PC-9 (cell line): ENCODE data around the gene ALDH3B2. TPM values are rescaled to one million over a fixed set of nuclear protein-coding genes. Genes with fewer than 3 reads are reported as not detected.

Experiments used
- BruUV-seq: library from RNA; stranded (reverse); fragments of 400-500 nt; replicated peaks from 2 replicates; lab custom pipeline; 2021; lab: Mats Ljungman, UMichigan
- CTCF ChIA-PET: fragments of 300-600 bp; sonication (Branson Sonifier 250); formaldehyde crosslinking; loops from one replicate; lab custom pipeline; 2022; ENCODE audit warnings: antibody characterized with exemption; lab: Charles Lee
- POLR2A ChIA-PET: fragments of 300-600 bp; sonication (Branson Sonifier 250); formaldehyde crosslinking; loops from one replicate; lab custom pipeline; 2022; ENCODE audit warnings: antibody characterized with exemption; ENCODE audit not compliant: unreplicated experiment; lab: Charles Lee
- DNase-seq, 2 experiments: peaks; one replicate each; pipeline versions ENCODE4 v3.0.0 to v3.0.0-alpha.2; 2015 to 2022; ENCODE audit warnings: mixed read lengths in 1 of 2
- H2AFZ ChIP-seq: fragments of 200-600 bp; sonication (generic); 2 replicates; pipeline ENCODE4 v1.8.1; 2017; ENCODE audit warnings: antibody characterized with exemption
- H3F3A ChIP-seq: fragments of 200-600 bp; sonication (generic); 2 replicates; pipeline ENCODE4 v1.8.1; 2017; ENCODE audit warnings: antibody characterized with exemption, mild to moderate bottlenecking, low read depth; ENCODE audit not compliant: insufficient read depth
- H3K27ac ChIP-seq: fragments of 200-600 bp; sonication (generic); 2 replicates; pipeline ENCODE4 v1.6.1; 2016; ENCODE audit warnings: mixed run types
- H3K27me3 ChIP-seq: fragments of 200-600 bp; sonication (generic); 2 replicates; pipeline ENCODE4 v1.6.1; 2016; ENCODE audit warnings: low read depth, mixed run types; ENCODE audit not compliant: insufficient read depth
- H3K36me3 ChIP-seq: fragments of 200-600 bp; sonication (generic); 2 replicates; pipeline ENCODE4 v1.6.1; 2016; ENCODE audit warnings: low read depth, mixed run types
- H3K4me1 ChIP-seq: fragments of 200-600 bp; sonication (generic); replicated peaks from 2 replicates; pipeline ENCODE4 v1.6.1; 2016; ENCODE audit warnings: mixed run types; ENCODE audit not compliant: insufficient read depth
- H3K4me2 ChIP-seq: fragments of 200-600 bp; sonication (generic); 2 replicates; pipeline ENCODE4 v1.6.1; 2017; ENCODE audit warnings: mixed run types
- H3K4me3 ChIP-seq: fragments of 200-600 bp; sonication (generic); 2 replicates; pipeline ENCODE4 v1.6.1; 2016; ENCODE audit warnings: mixed run types
- H3K79me2 ChIP-seq: fragments of 200-600 bp; sonication (generic); 2 replicates; pipeline ENCODE4 v1.6.1; 2017; ENCODE audit warnings: low read depth, mixed run types
- H3K9me2 ChIP-seq: fragments of 200-600 bp; sonication (generic); 2 replicates; pipeline ENCODE4 v1.8.1; 2017; ENCODE audit warnings: mild to moderate bottlenecking; ENCODE audit not compliant: insufficient read depth
- H3K9me3 ChIP-seq: fragments of 200-600 bp; sonication (generic); 2 replicates; pipeline ENCODE4 v1.8.1; 2016; ENCODE audit warnings: low read depth; ENCODE audit not compliant: insufficient read depth
- H4K20me1 ChIP-seq: fragments of 200-600 bp; sonication (generic); 2 replicates; pipeline ENCODE4 v1.8.1; 2017; ENCODE audit not compliant: insufficient read depth
- EZH2 ChIP-seq: fragments of 200-600 bp; sonication (generic); IDR thresholded peaks from 2 replicates; pipeline ENCODE4 v1.8.0; 2017; ENCODE audit warnings: antibody characterized with exemption, low read depth
- intact Hi-C: fragments of 100-400 bp; cut with micrococcal nuclease; formaldehyde crosslinking; loops from one replicate; pipeline ENCODE4 v1.10.0; 2022; ENCODE audit not compliant: unreplicated experiment
- total RNA-seq: library from RNA; stranded (reverse); gene quantifications from 2 replicates; pipeline ENCODE4 v1.2.3, GENCODE V29; 2021
- TF ChIP-seq, protein P1 (sequence below): fragments of 200-600 bp; sonication (generic); conservative IDR thresholded peaks from 2 replicates; pipeline ENCODE4 v1.6.1; 2017; ENCODE audit warnings: mixed run types, antibody characterized with exemption, mild to moderate bottlenecking, moderate library complexity

The ALDH3B2 gene
- total RNA-seq, 1 experiment from 2014 or later = 9.8 TPM

DNA sequence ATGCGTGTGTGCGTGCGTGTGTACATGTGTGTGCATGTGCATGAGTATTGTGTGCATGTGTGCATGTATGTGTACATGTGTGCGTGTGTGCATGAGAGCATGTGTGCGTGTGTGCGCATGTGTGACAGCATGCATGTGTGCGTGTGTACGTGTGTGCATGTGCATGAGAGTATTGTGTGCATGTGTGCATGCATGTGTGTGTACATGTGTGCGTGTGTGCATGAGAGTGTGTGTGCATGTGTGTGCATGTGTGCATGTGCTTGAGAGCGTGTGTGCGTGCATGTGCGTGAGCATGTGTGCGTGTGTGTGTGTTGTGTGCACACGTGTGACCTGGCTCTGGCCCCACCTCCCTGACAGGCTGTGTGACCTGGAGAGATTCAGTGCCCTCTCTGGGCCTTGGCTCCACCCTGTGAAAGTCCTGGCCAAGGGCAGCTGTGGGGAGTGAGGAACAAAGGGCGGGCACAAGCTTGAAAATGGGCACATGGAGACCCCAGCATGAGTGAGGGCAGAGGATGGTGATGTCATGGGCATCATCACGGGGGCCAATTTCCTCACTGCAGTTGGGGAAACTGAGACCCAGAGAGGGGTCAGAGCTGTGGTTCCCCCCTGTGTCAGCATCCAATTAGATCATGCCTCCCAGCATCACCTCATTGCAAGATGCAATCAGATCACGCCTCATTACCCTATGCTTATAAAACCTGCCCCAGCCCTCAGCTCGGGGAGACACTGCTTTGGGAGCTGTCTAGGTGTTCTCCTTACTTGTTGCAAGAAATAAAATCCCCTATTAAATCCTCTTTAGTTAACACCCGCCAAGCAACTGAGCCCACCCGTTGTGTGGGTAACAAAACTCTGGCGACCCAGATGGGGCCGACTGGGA, 24.6 kb downstream of the ALDH3B2 start:
- Histone ChIP-seq H3K4me2 (peak overlapping the region; percentile 81), H3K4me3 (peak overlapping the region; percentile 67), H2AFZ (peak overlapping the region; percentile 84), H3K79me2 (no peaks in the 10 kb centered on the region), H3K27me3 (no peaks in the 10 kb centered on the region), H3K36me3 (no peaks in the 10 kb centered on the region), H3K9me3 (no peaks in the 10 kb centered on the region), H3K4me1 (no peaks in the 10 kb centered on the region), H3K27ac (no peak overlapping the region), H3K9me2 (no peaks in the 10 kb centered on the region), H3F3A (peaks cover 29% of the 10 kb centered on the region), H4K20me1 (no peaks in the 10 kb centered on the region)
- intact Hi-C loops = no loop called here
- TF ChIP-seq, protein P1, sequence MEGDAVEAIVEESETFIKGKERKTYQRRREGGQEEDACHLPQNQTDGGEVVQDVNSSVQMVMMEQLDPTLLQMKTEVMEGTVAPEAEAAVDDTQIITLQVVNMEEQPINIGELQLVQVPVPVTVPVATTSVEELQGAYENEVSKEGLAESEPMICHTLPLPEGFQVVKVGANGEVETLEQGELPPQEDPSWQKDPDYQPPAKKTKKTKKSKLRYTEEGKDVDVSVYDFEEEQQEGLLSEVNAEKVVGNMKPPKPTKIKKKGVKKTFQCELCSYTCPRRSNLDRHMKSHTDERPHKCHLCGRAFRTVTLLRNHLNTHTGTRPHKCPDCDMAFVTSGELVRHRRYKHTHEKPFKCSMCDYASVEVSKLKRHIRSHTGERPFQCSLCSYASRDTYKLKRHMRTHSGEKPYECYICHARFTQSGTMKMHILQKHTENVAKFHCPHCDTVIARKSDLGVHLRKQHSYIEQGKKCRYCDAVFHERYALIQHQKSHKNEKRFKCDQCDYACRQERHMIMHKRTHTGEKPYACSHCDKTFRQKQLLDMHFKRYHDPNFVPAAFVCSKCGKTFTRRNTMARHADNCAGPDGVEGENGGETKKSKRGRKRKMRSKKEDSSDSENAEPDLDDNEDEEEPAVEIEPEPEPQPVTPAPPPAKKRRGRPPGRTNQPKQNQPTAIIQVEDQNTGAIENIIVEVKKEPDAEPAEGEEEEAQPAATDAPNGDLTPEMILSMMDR = no peak
- no peak for TF ChIP-seq EZH2
- ChIA-PET POLR2A (interaction anchor here (0.6 kb wide), 1 partner anchor 33 kb away, joined by 8 read pairs; no protein-coding TSS in a partner anchor), CTCF (interaction anchor here (0.5 to 0.7 kb wide), 2 partner anchors 9 to 41 kb away, joined by 3 read pairs; no protein-coding TSS in a partner anchor)
- DNase-seq = peak in 1 of 2 experiments; percentile 58
- no TSS peak for BruUV-seq

DNA sequence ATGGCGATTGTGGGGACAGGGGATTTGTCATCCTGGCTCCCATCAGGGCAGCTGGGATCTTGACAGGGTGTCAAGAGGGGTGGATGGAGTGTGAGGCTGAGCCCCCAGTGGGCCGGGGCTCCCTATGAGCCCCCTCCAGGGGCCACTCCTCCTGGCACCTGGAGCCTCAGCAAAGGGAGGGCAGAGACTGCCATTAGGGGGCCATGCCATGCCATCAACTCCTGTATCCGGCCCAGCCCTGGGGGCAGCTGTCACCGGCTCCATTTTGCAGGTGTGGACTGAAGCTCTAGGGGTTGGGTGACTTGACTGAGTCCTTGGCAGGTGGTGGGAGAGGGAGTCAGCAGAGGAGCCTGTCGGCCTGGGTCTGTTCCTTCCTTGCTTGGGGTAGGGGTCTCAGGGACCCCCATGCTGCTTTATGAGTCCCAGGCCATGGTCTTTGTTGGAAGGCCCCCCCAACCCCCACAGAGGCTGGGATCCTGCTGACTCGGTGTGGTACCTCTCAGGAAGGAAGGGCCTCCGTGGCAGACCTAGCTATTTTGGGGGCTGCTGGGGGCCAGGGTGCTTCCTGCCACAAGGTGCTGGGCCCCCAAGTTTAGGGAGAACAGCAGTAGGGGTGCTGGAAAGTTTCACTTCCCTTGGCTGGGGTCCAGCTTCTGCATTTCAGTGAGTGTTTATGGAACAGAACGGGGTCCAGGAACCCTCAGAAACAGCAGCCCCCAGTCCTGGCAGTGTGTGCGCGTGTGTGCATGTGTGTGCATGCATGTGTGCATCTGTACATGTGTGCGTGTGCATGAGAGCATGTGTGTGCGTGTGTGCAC, 25.4 kb downstream of the ALDH3B2 start:
- Histone ChIP-seq H3K4me2 (no peak overlapping the region), H4K20me1 (no peaks in the 10 kb centered on the region), H3F3A (peaks cover 29% of the 10 kb centered on the region), H3K27me3 (no peaks in the 10 kb centered on the region), H3K4me3 (no peak overlapping the region), H3K27ac (no peak overlapping the region), H2AFZ (no peak overlapping the region), H3K79me2 (no peaks in the 10 kb centered on the region), H3K9me2 (no peaks in the 10 kb centered on the region), H3K9me3 (no peaks in the 10 kb centered on the region), H3K4me1 (no peaks in the 10 kb centered on the region), H3K36me3 (no peaks in the 10 kb centered on the region)
- peak in 1 of 2 experiments; percentile 30 for DNase-seq
- no TSS peak for BruUV-seq
- CTCF ChIA-PET = no interaction called here
- TF ChIP-seq, protein P1 = no peak
- no peak for TF ChIP-seq EZH2
- POLR2A ChIA-PET = interaction anchor here (0.6 kb wide), 2 partner anchors 32 to 76 kb away, joined by 3 to 8 read pairs; no protein-coding TSS in a partner anchor
- intact Hi-C loops = no loop called here

DNA sequence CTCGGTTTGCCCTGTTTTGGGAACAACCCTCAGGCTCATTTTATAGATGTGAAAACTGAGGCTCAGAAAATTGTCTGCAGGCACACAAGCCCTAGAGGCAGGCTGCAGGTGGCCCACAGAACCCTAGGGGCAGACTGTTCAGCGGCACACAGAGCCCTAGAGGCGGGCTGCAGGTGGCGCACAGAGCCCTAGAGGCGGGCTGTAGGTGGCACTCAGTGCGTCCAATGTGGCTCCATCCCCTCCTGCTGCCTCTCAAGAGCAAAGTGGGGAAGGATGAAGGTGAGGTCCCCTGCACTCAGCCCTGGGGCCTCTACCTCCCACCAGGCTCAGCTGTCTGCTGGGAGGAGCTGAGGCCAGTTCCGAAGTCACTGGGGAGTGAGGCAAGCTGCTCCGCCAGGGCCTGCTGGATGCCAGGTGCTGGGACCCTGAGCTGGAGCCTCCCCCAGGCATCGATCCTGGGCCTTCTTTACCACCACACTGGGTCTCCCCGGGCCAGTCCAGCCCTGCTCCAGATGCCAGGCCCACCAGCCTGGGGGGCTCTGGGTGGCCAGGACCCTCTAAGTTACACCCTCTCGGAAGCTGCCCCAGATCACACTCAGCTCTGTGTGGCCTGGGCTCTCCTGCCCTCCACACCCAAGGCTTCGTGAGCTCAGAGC, 26.2 kb downstream of the ALDH3B2 start:
- Histone ChIP-seq H3K79me2 (no peaks in the 10 kb centered on the region), H3K4me2 (no peak overlapping the region), H4K20me1 (no peaks in the 10 kb centered on the region), H3K9me3 (no peaks in the 10 kb centered on the region), H3K36me3 (no peaks in the 10 kb centered on the region), H3F3A (peaks cover 29% of the 10 kb centered on the region), H2AFZ (no peak overlapping the region), H3K9me2 (no peaks in the 10 kb centered on the region), H3K27ac (no peak overlapping the region), H3K4me1 (no peaks in the 10 kb centered on the region), H3K4me3 (no peak overlapping the region), H3K27me3 (no peaks in the 10 kb centered on the region)
- peak; percentile 46 to 59 for DNase-seq
- no peak for TF ChIP-seq EZH2
- TF ChIP-seq, protein P1 = peak; percentile 59
- intact Hi-C loops = no loop called here
- CTCF ChIA-PET = interaction anchor here (0.6 kb wide), 2 partner anchors 54 to 140 kb away, joined by 3 read pairs; partner anchors contain the start of gene CDK2AP2
- POLR2A ChIA-PET = interaction anchor here (0.6 to 0.7 kb wide), 2 partner anchors 56 to 75 kb away, joined by 3 read pairs; no protein-coding TSS in a partner anchor
- BruUV-seq = no TSS peak
